Right lobe of liver (tissue), 6 donors: ENCODE data around the gene TAS2R46. TPM values are rescaled to one million over a fixed set of nuclear protein-coding genes. Genes with fewer than 3 reads are reported as not detected.

Experiments used
- ATAC-seq, 4 donors: fragments of 200-7000 bp; cut with Tn5 transposase; one replicate each; pipeline ENCODE4 v1.9.1; 2020; ENCODE audit warnings: mild to moderate bottlenecking in 4 of 4, moderate library complexity in 4 of 4
- DNase-seq, 3 donors: peaks; one replicate each; pipeline ENCODE4 v3.0.0-alpha.2; 2020
- H3K27ac ChIP-seq, 3 donors: fragments of 200-600 bp; one replicate each; pipeline ENCODE4 v1.8.0; 2022
- H3K27me3 ChIP-seq, 2 donors: fragments of 200-600 bp; one replicate each; pipeline ENCODE4 v1.8.0; 2022
- H3K36me3 ChIP-seq, 4 donors: fragments of 200-600 bp; sonication (generic) in 1 of 4; one replicate each; pipeline versions ENCODE4 v1.5.1 to v1.8.0; 2017 to 2022; ENCODE audit warnings: control low read depth in 1 of 4
- H3K4me1 ChIP-seq, 4 donors: fragments of 200-600 bp; sonication (generic) in 1 of 4; one replicate each; pipeline versions ENCODE4 v1.5.1 to v1.8.0; 2017 to 2022; ENCODE audit warnings: control low read depth in 1 of 4
- H3K4me3 ChIP-seq, 3 donors: fragments of 200-600 bp; one replicate each; pipeline ENCODE4 v1.8.0; 2022
- H3K9me3 ChIP-seq, 4 donors: fragments of 200-600 bp; sonication (generic) in 1 of 4; one replicate each; pipeline versions ENCODE4 v1.5.1 to v1.8.0; 2017 to 2022; ENCODE audit warnings: control low read depth in 1 of 4
- CTCF ChIP-seq, 4 donors: fragments of 200-600 bp in 3 of 4; fragments of 450-650 bp in 1 of 4; IDR thresholded peaks; one replicate each; pipeline versions ENCODE4 v1.5.1 to v1.8.0; 2016 to 2022; ENCODE audit warnings: antibody characterized with exemption in 4 of 4, mild to moderate bottlenecking in 2 of 4
- POLR2A ChIP-seq: fragments of 450-650 bp; IDR thresholded peaks from one replicate; pipeline ENCODE4 v1.6.1; 2017; ENCODE audit warnings: antibody characterized with exemption, mild to moderate bottlenecking
- WGBS: methylation state at CpG from one replicate; pipeline ENCODE4 v1.1.6; 2018; ENCODE audit warnings: low coverage, low lambda C conversion rate; ENCODE audit not compliant: insufficient coverage; ENCODE audit errors: missing lambda C conversion rate; 5-methylcytosine and 5-hydroxymethylcytosine counted together
- intact Hi-C, 2 donors: fragments of 100-400 bp; cut with DNase I; formaldehyde crosslinking; loops; one replicate each; pipeline versions ENCODE4 v1.11.2 to v1.14.1; 2022
- total RNA-seq, 6 experiments: library from RNA; depleted of rRNA in 2 of 6; stranded (reverse); fragments of >200 nt in 2 of 6; fragmentation: NEBNext Ultra II Directional in 3 of 6; extraction: Animal tissue kit (Norgen Biotek cat#: 25700) in 3 of 6; gene quantifications; one replicate each; pipeline versions ENCODE4 v1.1.0 to v1.2.4, GENCODE V29; 2016 to 2023
- donor health status: DM: no; HTN: yes; CAD: no.
- donor health status: DM: no; HTN: no; CAD: no.
- donor health status: DM: no; HTN: no; CAD: no.
- donor health status: DM: no; HTN: yes; CAD: no.
- donor health status: DM: no; HTN: yes; CAD: no.

The TAS2R46 gene
- total RNA-seq, 6 experiments from 2014 or later = 0.51 to 2.6 (median 0.88) TPM

- no peaks in the 10 kb centered on the region for H3K9me3 ChIP-seq
- ATAC-seq = no peak
- H3K4me3 ChIP-seq = no peak within 1 kb of the TSS
- no peak for DNase-seq
- H3K27me3 ChIP-seq = no peaks in the 10 kb centered on the region
- 93% methylated on average over 2 of the region's 6 CpGs for WGBS
- H3K27ac ChIP-seq = no peak within 1 kb of the TSS
- intact Hi-C loops = no loop called here
- no peaks in the 10 kb centered on the region for H3K4me1 ChIP-seq
- no peak for TF ChIP-seq POLR2A
- TF ChIP-seq CTCF (IDR thresholded peaks at IDR 0.05) = no peak
- H3K36me3 ChIP-seq = peaks cover 0 to 7% (median 0%) of the 10 kb centered on the region in 4 donors
These were observed 30.8 kb downstream of the TAS2R46 start, which contains the start of gene TAS2R31 for GRCh38 chr12:11031307-11031706. Gene TAS2R31, minus strand, starts transcription at chr12:11031407. Its CDS starts 72 bp downstream, at chr12:11031335.

GRCh38 chr12:11026118-11026517 lies 36.0 kb downstream of the TAS2R46 start:
- Histone ChIP-seq H3K9me3 (no peaks in the 10 kb centered on the region), H3K4me3 (no peak overlapping the region), H3K4me1 (no peaks in the 10 kb centered on the region), H3K36me3 (peaks cover 0 to 7% (median 0%) of the 10 kb centered on the region in 4 donors), H3K27me3 (no peaks in the 10 kb centered on the region), H3K27ac (no peak overlapping the region)
- intact Hi-C loops = no loop called here
- 91% methylated on average over 5 of the region's 6 CpGs for WGBS
- ATAC-seq (no peak), DNase-seq (no peak)
- TF ChIP-seq CTCF (IDR thresholded peaks at IDR 0.05) = no peak
- TF ChIP-seq POLR2A = no peak

- H3K4me1 ChIP-seq = no peaks in the 10 kb centered on the region
- 63% methylated on average over 2 of the region's 2 CpGs for WGBS
- peaks cover 0 to 7% (median 0%) of the 10 kb centered on the region in 4 donors for H3K36me3 ChIP-seq
- ATAC-seq = no peak
- DNase-seq = no peak
- no peak overlapping the region for H3K27ac ChIP-seq
- H3K9me3 ChIP-seq = no peaks in the 10 kb centered on the region
- intact Hi-C loops = no loop called here
- H3K27me3 ChIP-seq = no peaks in the 10 kb centered on the region
- TF ChIP-seq POLR2A (no peak), CTCF (IDR thresholded peaks at IDR 0.05) (no peak)
- H3K4me3 ChIP-seq = no peak overlapping the region
These were observed 38.7 kb downstream of the TAS2R46 start for GRCh38 chr12:11023387-11023786.

GRCh38 chr12:11022520-11022919 lies 39.6 kb downstream of the TAS2R46 start, which contains the start of gene TAS2R19:
Gene TAS2R19, minus strand, starts transcription at chr12:11022620. Its CDS starts 49 bp downstream, at chr12:11022571.
- Histone ChIP-seq H3K36me3 (no peaks in the 10 kb centered on the region), H3K4me3 (no peak within 1 kb of the TSS), H3K9me3 (no peaks in the 10 kb centered on the region), H3K4me1 (no peaks in the 10 kb centered on the region), H3K27ac (no peak within 1 kb of the TSS), H3K27me3 (no peaks in the 10 kb centered on the region)
- ATAC-seq = no peak
- intact Hi-C loops = no loop called here
- DNase-seq = no peak
- WGBS = 89% methylated on average over 1 of the region's 1 CpG
- no peak for TF ChIP-seq POLR2A
- TF ChIP-seq CTCF (IDR thresholded peaks at IDR 0.05) = no peak

DNA sequence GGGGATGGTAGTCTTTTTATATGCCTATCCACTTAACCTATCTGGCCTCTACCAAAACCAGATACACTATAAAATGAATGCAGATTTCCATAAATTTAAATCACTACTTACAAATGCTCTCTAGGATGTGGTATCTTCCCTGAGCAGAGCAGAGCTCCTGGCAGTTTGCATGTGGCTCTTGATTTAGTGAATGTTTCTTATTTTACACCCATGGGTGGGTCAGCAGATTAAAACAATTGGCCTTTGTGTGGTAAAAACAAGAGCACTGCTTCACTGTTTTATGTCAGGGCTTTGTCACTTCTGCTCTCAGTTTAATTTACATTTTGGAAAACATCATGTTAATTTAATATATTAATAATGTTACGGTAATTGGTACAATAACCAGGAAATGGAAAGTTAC lies 45.2 kb downstream of the TAS2R46 start:
- Histone ChIP-seq H3K27me3 (no peaks in the 10 kb centered on the region), H3K9me3 (no peaks in the 10 kb centered on the region), H3K27ac (no peak overlapping the region), H3K36me3 (no peaks in the 10 kb centered on the region), H3K4me1 (peaks cover 0 to 12% (median 4%) of the 10 kb centered on the region in 4 donors), H3K4me3 (no peak overlapping the region)
- ATAC-seq (no peak), DNase-seq (no peak)
- no peak for TF ChIP-seq CTCF (IDR thresholded peaks at IDR 0.05)
- no peak for TF ChIP-seq POLR2A
- WGBS = 46% methylated on average over 1 of the region's 1 CpG
- intact Hi-C loops = no loop called here
